Measurements from ENCODE around the gene AP2M1. TPM values are rescaled to one million over a fixed set of nuclear protein-coding genes. Genes with fewer than 3 reads are reported as not detected.

Gene AP2M1
- total and polyA plus RNA-seq, 2 of the 13 experiments (the other 11 are each of a cell fraction or from before 2014, with no cell fraction given) = 126 to 146 TPM

GRCh38 chr3:184135149-184135910 lies 39.3 kb upstream of the AP2M1 start, which contains the start of gene EIF2B5 (continued):
- peak; percentile 29; the same call in 1 of the 2 replicates for TF ChIP-seq NFKB2 (CRISPR knock-in tag; IDR thresholded peaks at IDR 0.05; ENCODE audit: borderline replicate concordance)
- peak; percentile 82 for TF ChIP-seq PHF5A (CRISPR knock-in tag; IDR thresholded peaks at IDR 0.05; ENCODE audit: low read depth, unreplicated experiment)
- peak; percentile 12; the same call in 1 of the 2 replicates for TF ChIP-seq SMYD3 (CRISPR knock-in tag; IDR thresholded peaks at IDR 0.05)
- TF ChIP-seq KLF6 (CRISPR knock-in tag; IDR thresholded peaks at IDR 0.05) = 0 out of 2 replicates have a peak, but pooled peaks have one; percentile 68
- TF ChIP-seq ZNF224 (CRISPR knock-in tag; IDR thresholded peaks at IDR 0.05) = 0 out of 2 replicates have a peak, but pooled peaks have one; percentile 42
- no peak for TF ChIP-seq EED (CRISPR knock-in tag; IDR thresholded peaks at IDR 0.05)
- TF ChIP-seq ZNF607 (CRISPR knock-in tag; IDR thresholded peaks at IDR 0.05; ENCODE audit: borderline replicate concordance) = peak; percentile 90
- no peak for TF ChIP-seq ATF1 (CRISPR knock-in tag; IDR thresholded peaks at IDR 0.05)
- TF ChIP-seq SALL1 (CRISPR knock-in tag; IDR thresholded peaks at IDR 0.05) = peak; percentile 90
- 0 out of 2 replicates have a peak, but pooled peaks have one; percentile 53 for TF ChIP-seq ZNF749 (CRISPR knock-in tag; IDR thresholded peaks at IDR 0.05; ENCODE audit: borderline replicate concordance)
- peak; percentile 30; the same call in 1 of the 2 replicates for TF ChIP-seq ARNTL (CRISPR knock-in tag; IDR thresholded peaks at IDR 0.05)
- no peak for TF ChIP-seq SP2 (CRISPR knock-in tag; IDR thresholded peaks at IDR 0.05)
- no peak for TF ChIP-seq GTF2F1 (IDR thresholded peaks at IDR 0.05; ENCODE audit: low read length)
- no peak for TF ChIP-seq NFIB (CRISPR knock-in tag; IDR thresholded peaks at IDR 0.05; ENCODE audit: borderline replicate concordance)
- peak; percentile 85 for TF ChIP-seq RFXANK (CRISPR knock-in tag; IDR thresholded peaks at IDR 0.05)
- TF ChIP-seq HDAC6 (IDR thresholded peaks at IDR 0.05; ENCODE audit: low read depth, low read length) = no peak
- peak; percentile 95 for TF ChIP-seq ZNF501 (CRISPR knock-in tag; IDR thresholded peaks at IDR 0.05)
- TF ChIP-seq ATRX (CRISPR knock-in tag; IDR thresholded peaks at IDR 0.05; ENCODE audit: borderline replicate concordance) = no peak
- no peak for TF ChIP-seq ZFP36L2 (CRISPR knock-in tag; IDR thresholded peaks at IDR 0.05)
- peak; percentile 61; the same call in 1 of the 2 replicates for TF ChIP-seq SETDB1 (CRISPR knock-in tag; IDR thresholded peaks at IDR 0.05; ENCODE audit: borderline replicate concordance)
- 0 out of 2 replicates have a peak, but pooled peaks have one; percentile 42 for TF ChIP-seq ZBTB2 (CRISPR knock-in tag; IDR thresholded peaks at IDR 0.05; ENCODE audit: low read depth)
- TF ChIP-seq AKAP8 (CRISPR knock-in tag; IDR thresholded peaks at IDR 0.05) = no peak
- TF ChIP-seq DMTF1 (CRISPR knock-in tag; IDR thresholded peaks at IDR 0.05) = no peak
- 0 out of 2 replicates have a peak, but pooled peaks have one; percentile 57 for TF ChIP-seq ZNF724P (CRISPR knock-in tag; IDR thresholded peaks at IDR 0.05; ENCODE audit: borderline replicate concordance)
